MM.1S (cell line): Measurements from ENCODE around the gene ERG.

Experiments
- EZH2 ChIP-seq: fragments of 300-600 bp; sonication (generic); optimal IDR thresholded peaks from 2 replicates; pipeline ENCODE3; 2017; ENCODE audit warnings: low read depth, mild to moderate bottlenecking, antibody characterized with exemption, low read length, mixed read lengths
- TF ChIP-seq, protein P1 (sequence below): fragments of 300-600 bp; sonication (generic); IDR thresholded peaks from 2 replicates; pipeline ENCODE4 v1.5.1; 2016; ENCODE audit warnings: antibody characterized with exemption, low read length, mixed read lengths

DNA sequence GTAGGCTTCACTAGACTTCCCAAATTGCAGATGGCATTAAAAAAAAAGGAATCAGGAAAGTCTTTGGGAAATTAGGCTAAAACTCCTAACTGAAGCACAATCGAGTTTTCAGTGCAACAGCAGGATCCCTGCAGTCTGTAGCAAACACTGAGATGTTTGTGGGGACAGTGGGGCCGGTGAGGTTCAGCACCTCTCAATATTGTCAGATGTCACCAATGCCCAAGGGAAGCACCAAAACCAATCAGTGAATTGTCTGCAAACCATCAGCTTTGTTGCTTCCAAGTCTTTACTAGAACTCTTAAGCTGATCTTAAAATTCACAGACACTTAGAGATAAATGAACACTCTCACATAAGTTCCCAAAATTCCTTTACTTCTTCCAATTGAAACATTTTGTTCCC is 2.6 kb downstream of the ERG start:
- TF ChIP-seq, protein P1, sequence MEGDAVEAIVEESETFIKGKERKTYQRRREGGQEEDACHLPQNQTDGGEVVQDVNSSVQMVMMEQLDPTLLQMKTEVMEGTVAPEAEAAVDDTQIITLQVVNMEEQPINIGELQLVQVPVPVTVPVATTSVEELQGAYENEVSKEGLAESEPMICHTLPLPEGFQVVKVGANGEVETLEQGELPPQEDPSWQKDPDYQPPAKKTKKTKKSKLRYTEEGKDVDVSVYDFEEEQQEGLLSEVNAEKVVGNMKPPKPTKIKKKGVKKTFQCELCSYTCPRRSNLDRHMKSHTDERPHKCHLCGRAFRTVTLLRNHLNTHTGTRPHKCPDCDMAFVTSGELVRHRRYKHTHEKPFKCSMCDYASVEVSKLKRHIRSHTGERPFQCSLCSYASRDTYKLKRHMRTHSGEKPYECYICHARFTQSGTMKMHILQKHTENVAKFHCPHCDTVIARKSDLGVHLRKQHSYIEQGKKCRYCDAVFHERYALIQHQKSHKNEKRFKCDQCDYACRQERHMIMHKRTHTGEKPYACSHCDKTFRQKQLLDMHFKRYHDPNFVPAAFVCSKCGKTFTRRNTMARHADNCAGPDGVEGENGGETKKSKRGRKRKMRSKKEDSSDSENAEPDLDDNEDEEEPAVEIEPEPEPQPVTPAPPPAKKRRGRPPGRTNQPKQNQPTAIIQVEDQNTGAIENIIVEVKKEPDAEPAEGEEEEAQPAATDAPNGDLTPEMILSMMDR, result no peak
- TF ChIP-seq EZH2, result no peak
